ENCODE data around the gene GAB4.

- TF ChIP-seq, protein P1, sequence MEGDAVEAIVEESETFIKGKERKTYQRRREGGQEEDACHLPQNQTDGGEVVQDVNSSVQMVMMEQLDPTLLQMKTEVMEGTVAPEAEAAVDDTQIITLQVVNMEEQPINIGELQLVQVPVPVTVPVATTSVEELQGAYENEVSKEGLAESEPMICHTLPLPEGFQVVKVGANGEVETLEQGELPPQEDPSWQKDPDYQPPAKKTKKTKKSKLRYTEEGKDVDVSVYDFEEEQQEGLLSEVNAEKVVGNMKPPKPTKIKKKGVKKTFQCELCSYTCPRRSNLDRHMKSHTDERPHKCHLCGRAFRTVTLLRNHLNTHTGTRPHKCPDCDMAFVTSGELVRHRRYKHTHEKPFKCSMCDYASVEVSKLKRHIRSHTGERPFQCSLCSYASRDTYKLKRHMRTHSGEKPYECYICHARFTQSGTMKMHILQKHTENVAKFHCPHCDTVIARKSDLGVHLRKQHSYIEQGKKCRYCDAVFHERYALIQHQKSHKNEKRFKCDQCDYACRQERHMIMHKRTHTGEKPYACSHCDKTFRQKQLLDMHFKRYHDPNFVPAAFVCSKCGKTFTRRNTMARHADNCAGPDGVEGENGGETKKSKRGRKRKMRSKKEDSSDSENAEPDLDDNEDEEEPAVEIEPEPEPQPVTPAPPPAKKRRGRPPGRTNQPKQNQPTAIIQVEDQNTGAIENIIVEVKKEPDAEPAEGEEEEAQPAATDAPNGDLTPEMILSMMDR (conservative IDR thresholded peaks at IDR 0.05 in 1 of 2, IDR thresholded peaks at IDR 0.05 in 1 of 2; ENCODE audit: low read depth in 1 of 2, low read length in 2 of 2): no peak
- TF ChIP-seq EZH2 (IDR thresholded peaks at IDR 0.05; ENCODE audit: low read length, missing control alignments): no peak
Measured at GRCh38 chr22:16958475-16958874, 49.5 kb downstream of the GAB4 start.

All from fibroblast of lung (primary cell).